HG03139 (cell line): ENCODE results near the gene KCNIP4.

ENCODE experiments used
- ATAC-seq: cut with Tn5 transposase; IDR thresholded peaks from one replicate; pipeline ENCODE4 v1.9.1; 2021; ENCODE audit not compliant: unreplicated experiment

The KCNIP4 gene

DNA sequence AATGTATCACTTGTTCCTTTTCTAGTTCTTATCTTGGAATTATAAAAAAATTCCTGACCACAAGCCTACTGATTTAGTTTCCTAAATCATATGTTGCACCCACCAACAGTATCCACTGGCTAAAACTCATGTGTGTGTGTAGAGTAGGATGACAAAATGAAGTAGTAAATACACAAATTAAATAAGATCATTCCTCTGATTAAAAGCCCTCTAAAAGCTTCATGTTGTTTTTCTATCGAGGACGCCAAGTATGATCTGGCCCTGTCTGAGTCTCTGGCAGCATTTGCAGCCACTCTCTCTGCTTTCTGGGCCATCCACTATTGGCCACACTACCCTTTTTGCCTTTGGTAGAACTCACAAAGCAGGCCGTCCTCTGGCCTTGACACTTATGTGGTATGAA, 1064.9 kb downstream of the KCNIP4 start:
- ATAC-seq = no peak

DNA sequence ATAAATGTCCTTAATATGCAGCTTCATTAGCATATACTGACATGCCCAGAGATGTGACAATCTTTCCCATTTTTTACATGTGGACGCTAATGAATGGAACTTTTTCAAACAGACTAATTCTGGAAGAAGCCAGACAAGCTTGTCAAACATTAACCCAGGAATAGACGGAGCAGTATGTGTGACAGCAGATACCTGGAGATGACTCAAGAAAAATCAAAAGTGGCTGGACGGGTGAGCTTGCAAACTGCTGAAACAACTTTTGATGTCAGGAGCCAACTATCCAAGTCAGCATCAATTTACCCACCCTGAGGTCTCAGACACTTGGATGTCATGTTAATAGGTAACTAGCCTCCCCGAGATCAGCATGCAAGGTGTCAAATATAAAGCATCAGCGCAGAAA, 1065.3 kb downstream of the KCNIP4 start:
- no peak for ATAC-seq

- ATAC-seq = no peak
These were observed 1066.1 kb downstream of the KCNIP4 start for GRCh38 chr4:20882500-20882899.

- ATAC-seq = no peak
These were observed 1066.9 kb downstream of the KCNIP4 start for GRCh38 chr4:20881658-20882057.

DNA sequence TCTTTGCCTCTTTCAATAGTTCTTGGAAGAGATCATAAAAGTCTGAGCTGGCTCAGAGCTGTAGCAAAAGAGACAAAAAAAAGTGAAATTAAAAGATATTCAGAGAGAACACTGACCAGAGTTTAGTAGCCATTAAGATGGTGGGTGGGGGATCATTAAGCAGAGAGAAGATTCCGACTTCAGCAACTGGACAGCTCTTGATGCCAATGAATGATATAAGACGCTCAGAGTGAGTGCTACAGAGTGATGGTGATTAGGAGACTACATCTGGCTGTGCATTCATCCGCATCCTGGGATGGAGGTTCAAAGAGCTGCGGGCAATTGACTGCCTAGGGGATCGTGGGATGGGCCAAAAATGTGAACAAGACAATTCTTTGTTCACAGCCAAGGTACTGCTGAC, 1069.8 kb downstream of the KCNIP4 start:
- no peak for ATAC-seq

- ATAC-seq = no peak
These were observed 1078.1 kb downstream of the KCNIP4 start for GRCh38 chr4:20870436-20870835.

GRCh38 chr4:20868108-20868507, 1080.5 kb downstream of the KCNIP4 start:
- ATAC-seq = no peak

GRCh38 chr4:20860878-20861277, 1087.7 kb downstream of the KCNIP4 start:
- no peak for ATAC-seq

DNA sequence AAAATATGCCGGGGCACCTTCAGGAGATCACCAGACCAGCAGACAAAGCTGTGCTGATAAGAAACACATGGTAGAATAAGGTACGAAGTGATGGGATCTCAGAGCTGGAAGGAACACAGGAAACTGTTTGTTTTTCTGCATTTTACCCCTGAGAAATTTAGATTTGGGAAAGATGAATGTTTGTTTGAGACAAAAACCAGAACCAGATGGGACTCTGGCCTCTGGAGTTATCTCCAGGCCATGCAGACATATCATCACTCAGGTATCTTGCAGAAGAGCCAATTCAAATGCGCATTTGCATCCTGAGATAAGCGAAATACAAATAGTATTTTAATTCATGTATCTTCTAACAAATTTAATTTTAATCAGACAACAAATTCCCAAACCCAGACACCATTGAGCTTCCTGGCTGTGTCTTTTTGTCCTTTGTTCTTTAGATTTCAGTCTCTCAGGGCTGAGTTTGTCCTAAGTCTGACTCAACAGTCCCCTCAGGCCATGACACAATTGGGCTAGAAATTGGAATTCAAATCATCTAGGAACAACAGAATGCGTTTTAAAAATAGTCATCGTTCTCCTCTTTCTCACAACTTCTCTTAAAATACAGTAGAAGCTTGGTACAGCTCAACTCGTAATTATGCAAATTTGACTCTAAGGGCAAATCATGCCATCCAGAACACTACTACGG, 1089.3 kb downstream of the KCNIP4 start:
- no peak for ATAC-seq

DNA sequence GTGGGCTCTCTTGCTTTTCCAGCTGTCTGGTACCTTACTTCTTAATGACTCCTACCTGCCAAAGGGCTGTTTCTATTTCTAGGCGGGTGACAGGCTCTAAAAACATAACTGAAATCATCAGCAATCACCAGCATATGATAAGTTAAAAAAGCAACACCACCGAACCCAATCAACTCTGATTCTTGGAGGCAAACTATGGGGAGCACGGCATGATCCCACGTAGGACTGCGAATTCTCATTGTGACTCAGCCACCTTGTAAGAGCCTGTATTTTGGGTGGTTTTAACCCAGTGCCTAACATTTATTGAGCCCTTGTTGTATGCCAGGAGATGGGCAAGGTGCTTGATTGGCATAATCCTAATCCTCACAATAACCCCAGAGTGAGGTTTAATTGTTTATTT, 1091.5 kb downstream of the KCNIP4 start:
- no peak for ATAC-seq

- ATAC-seq = no peak
These were observed 1101.3 kb downstream of the KCNIP4 start for GRCh38 chr4:20847124-20847747.

GRCh38 chr4:20844311-20844710, 1104.3 kb downstream of the KCNIP4 start:
- no peak for ATAC-seq

- no peak for ATAC-seq
These were observed 1107.9 kb downstream of the KCNIP4 start for GRCh38 chr4:20840648-20841190.

GRCh38 chr4:20839957-20840356, 1108.6 kb downstream of the KCNIP4 start:
- ATAC-seq = no peak

GRCh38 chr4:20838476-20838875, 1110.1 kb downstream of the KCNIP4 start:
- no peak for ATAC-seq

- no peak for ATAC-seq
These were observed 1115.7 kb downstream of the KCNIP4 start for GRCh38 chr4:20832826-20833225.

DNA sequence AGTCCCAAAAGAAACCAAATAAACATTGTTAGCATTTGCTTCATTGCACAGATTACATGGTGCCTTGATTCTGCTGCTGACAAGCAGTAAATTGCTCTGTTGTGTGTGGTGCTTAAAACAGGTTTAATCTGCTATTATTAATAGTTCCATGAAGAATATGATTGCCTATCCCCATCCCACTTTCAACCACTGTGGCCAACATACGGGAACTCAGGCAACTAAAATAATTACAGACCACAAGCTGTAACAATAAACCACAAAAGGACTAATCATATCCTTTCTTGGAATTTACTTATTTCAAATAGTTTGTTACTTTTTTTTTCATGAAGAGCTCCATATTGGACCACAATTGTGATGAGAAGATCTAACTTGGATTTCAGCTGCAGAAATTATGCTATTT, 1116.8 kb downstream of the KCNIP4 start:
- ATAC-seq = no peak

GRCh38 chr4:20829617-20830357, 1118.8 kb downstream of the KCNIP4 start:
- ATAC-seq = no peak

DNA sequence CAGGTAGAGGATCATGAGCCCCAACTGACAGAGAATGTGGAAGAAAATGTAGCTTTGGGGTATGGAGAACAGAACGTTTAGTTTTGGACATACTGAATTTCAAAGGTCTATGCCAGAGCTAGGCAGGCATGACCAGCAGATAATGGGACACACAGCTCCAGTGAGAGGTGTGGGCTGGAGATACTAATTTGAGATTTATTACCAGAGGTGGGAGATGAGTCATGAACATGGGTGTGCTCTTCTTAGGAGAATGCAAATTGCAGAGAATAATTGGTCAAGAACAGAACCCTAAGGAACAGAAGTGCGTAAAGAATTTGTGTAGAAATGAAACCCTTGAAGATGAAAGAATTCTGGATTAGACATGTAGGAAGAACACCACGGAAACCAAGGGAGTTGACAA, 1123.1 kb downstream of the KCNIP4 start:
- no peak for ATAC-seq

DNA sequence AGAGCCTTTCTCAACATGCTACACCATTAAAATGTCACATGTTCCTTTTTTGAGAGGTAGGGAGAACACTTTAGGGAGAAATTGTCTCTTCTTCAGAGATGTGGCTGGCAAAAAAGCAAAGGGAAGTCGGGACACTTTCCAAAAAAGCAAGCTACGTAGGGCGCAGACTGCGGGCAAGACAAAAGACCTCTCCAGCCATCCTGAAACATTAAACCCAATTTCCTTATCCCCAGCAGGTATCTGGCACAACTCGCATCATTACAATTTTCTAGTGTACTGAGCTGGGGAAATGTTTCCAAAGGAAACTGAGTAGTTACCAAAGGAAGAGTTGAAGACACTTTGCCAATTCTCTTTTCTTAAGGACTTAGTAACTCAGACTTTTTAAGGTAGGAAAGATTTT, 1132.3 kb downstream of the KCNIP4 start:
- ATAC-seq = no peak

DNA sequence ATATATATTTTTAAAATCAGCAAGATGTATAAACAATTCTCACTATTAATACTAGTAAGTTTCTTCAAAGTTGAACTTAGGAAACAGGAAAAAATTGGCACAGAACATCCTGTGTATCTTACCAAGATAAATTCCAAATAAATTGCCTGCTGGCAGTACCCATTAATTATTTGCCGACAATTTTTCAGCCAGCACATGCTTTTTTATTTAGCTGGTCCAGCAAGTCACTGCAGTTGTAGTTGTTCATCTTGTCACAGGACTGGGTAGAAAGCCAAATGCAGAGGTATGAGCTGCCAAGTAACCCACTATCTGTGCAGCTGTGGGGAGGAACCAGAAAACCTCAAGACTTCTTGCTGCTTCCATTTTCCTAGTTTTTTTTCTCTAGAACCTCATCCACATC, 1134.9 kb downstream of the KCNIP4 start:
- ATAC-seq = no peak

DNA sequence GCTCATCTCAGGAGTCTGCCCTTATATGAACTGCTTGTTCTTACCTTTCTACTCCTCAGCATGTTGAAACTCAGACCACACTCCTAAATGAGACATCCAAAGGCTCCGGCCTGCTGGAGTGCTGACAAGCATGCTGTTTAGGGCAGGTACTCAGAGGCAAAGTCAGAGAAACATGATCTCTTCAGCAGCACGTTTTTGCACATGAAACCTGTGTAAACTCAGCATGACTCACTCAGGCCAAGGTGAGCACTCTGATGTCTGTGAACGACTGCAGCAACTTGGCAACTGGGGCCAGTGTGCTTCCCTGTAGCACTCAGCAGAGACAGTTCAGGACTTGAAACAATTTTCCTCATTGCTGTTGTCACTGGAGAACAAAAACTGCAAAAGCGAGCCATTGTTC, 1138.8 kb downstream of the KCNIP4 start:
- ATAC-seq = no peak
